Measurements from ENCODE around the gene LAMA2.

DNA sequence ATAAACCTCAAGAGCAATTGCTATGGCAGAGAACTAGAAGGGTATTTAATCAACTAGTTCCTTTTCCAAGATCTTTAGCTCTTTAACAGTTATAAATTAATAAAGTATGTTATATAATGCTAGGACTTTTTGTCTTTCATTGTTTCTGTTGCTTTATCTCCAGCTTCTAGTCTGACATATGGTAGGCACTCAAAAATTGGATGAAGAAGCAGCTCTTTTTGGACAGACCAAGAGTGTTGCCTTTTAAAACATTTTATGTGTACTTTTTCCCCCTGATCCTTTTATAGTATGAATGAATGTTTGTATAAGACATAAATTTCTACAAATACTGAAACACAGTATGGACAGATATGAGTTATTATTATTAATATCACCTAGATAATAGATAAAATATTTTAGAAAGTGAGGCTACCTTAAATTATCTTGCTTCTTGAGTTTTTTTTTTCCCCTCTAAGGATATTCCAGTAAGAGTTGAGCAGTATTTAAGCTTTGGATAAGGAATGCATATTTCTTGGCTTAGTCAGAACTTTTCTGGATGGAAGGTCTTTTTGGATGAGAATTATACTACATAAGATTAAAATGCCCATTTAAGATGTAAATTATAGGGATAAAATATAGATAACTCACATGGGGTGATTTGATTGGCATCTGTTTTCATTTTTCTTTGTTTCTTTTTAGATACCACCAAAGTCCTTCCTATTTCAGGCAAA is 16.6 kb downstream of the LAMA2 start:
- TF ChIP-seq BHLHE40 (IDR thresholded peaks at IDR 0.05; ENCODE audit: borderline replicate concordance) (no peak), ZNF384 (IDR thresholded peaks at IDR 0.05) (no peak), FOXK2 (IDR thresholded peaks at IDR 0.05) (no peak), SUZ12 (IDR thresholded peaks at IDR 0.05) (no peak), FOXA1 (IDR thresholded peaks at IDR 0.05) (no peak), FOXM1 (IDR thresholded peaks at IDR 0.05; ENCODE audit: borderline replicate concordance) (no peak), TARDBP (IDR thresholded peaks at IDR 0.05) (no peak), ARNT (IDR thresholded peaks at IDR 0.05) (no peak), ELF4 (IDR thresholded peaks at IDR 0.05) (no peak), SP1 (IDR thresholded peaks at IDR 0.05) (no peak), CTBP1 (IDR thresholded peaks at IDR 0.05; ENCODE audit: borderline replicate concordance) (no peak)
